ENCODE data around the gene YKT6. TPM values are rescaled to one million over a fixed set of nuclear protein-coding genes. Genes with fewer than 3 reads are reported as not detected.
"Not testable (repeated sequence)": the region's sequence is repeated elsewhere in the genome, so short reads cannot be mapped to it uniquely, and the experiment has no call there.

Gene YKT6
- total RNA-seq, 1 donor from 2014 or later, result 53.3 TPM

DNA sequence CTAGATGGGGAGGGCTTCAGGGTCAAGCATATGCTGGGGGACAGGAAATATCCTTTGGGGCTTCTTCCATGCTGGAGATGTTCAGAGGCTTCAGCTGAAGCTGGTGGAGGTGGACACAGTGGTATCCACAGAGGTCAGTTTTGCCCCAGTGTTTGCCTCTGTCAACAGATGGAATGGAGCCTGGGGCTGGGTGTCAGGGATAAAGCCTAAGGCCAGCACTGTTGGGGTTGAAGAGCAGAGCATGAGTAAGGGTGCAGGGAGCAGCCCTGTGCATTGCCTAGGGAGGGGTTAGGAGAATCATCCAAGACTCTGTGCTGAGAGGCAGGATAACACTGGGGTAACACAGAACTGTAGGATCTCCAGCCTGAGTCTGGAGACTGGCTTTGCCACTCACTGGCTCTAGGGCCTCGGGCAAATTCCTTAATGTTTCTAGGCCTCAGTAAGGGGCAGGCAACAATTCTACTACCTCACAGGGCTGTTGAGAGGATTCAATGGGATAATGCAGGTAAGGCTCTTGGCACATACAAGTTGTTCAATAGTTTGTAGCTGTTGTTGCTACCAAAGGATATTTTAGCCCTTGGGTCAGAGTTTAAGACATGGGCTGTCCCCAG is 37.9 kb upstream of the YKT6 start:
- no peak for DNase-seq
- TF ChIP-seq, protein P1, sequence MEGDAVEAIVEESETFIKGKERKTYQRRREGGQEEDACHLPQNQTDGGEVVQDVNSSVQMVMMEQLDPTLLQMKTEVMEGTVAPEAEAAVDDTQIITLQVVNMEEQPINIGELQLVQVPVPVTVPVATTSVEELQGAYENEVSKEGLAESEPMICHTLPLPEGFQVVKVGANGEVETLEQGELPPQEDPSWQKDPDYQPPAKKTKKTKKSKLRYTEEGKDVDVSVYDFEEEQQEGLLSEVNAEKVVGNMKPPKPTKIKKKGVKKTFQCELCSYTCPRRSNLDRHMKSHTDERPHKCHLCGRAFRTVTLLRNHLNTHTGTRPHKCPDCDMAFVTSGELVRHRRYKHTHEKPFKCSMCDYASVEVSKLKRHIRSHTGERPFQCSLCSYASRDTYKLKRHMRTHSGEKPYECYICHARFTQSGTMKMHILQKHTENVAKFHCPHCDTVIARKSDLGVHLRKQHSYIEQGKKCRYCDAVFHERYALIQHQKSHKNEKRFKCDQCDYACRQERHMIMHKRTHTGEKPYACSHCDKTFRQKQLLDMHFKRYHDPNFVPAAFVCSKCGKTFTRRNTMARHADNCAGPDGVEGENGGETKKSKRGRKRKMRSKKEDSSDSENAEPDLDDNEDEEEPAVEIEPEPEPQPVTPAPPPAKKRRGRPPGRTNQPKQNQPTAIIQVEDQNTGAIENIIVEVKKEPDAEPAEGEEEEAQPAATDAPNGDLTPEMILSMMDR (IDR thresholded peaks at IDR 0.05; ENCODE audit: borderline replicate concordance), result no peak
- H3K36me3 ChIP-seq, result no peaks in the 10 kb centered on the region
- H3K4me1 ChIP-seq, result peaks cover 13% of the 10 kb centered on the region
- intact Hi-C loops (cut with micrococcal nuclease), result no loop called here
- no peaks in the 10 kb centered on the region for H3K9me3 ChIP-seq (replicated peaks)
- no peak overlapping the region for H3K27ac ChIP-seq (replicated peaks)
- no peak overlapping the region for H3K4me3 ChIP-seq
- H3K27me3 ChIP-seq (ENCODE audit: low read depth), result no peaks in the 10 kb centered on the region

GRCh38 chr7:44163591-44163990 is 37.2 kb upstream of the YKT6 start:
- Histone ChIP-seq H3K27me3 (ENCODE audit: low read depth) (no peaks in the 10 kb centered on the region), H3K4me1 (peaks cover 13% of the 10 kb centered on the region), H3K36me3 (no peaks in the 10 kb centered on the region), H3K9me3 (replicated peaks) (no peaks in the 10 kb centered on the region), H3K27ac (replicated peaks) (no peak overlapping the region), H3K4me3 (no peak overlapping the region)
- TF ChIP-seq, protein P1 (IDR thresholded peaks at IDR 0.05; ENCODE audit: borderline replicate concordance), result no peak
- DNase-seq, result no peak
- intact Hi-C loops (cut with micrococcal nuclease), result no loop called here

DNA sequence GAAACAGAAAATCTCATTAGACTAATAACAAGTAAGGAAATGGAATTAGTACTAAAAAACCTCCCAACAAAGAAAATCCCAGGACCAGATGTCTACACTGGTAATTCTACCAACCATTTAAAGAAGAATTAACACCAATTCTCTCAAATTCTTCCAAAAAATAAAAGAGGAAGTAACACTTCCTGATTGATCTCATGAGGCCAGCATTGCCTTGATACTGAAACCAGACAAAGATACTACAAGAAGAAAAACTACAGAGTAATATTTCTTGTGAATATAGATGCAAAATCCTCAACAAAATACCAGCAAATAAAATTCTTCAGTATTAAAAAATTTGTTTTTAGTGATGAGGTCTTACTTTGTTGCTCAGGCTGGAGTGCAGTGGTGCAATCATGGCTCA is 32.9 kb upstream of the YKT6 start:
- Histone ChIP-seq H3K9me3 (replicated peaks) (no peaks in the 10 kb centered on the region), H3K4me3 (no peak overlapping the region), H3K27me3 (ENCODE audit: low read depth) (no peaks in the 10 kb centered on the region), H3K36me3 (no peaks in the 10 kb centered on the region), H3K4me1 (no peaks in the 10 kb centered on the region), H3K27ac (replicated peaks) (no peak overlapping the region)
- DNase-seq, result no peak
- TF ChIP-seq, protein P1 (IDR thresholded peaks at IDR 0.05; ENCODE audit: borderline replicate concordance), result no peak
- intact Hi-C loops (cut with micrococcal nuclease), result no loop called here

DNA sequence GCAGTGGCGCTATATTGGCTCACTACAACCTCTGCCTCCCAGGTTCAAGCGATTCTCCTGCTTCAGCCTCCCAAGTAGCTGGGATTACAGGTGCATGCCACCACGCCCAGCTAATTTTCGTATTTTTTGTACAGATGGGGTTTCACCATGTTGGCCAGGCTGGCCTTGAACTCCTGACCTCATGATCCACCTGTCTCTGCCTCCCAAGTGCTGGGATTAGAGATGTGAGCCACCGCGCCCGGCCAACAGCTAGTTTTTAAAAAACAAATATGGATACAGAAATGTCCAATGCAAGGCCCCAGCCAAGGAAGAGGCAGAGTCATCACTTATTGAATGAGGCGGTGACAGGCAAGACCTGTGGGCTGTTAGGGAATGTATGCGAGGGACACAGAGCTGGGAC is 28.9 kb upstream of the YKT6 start:
- H3K4me1 ChIP-seq; DNase-seq; H3K27me3 ChIP-seq (ENCODE audit: low read depth); H3K9me3 ChIP-seq (replicated peaks); H3K4me3 ChIP-seq; H3K36me3 ChIP-seq; H3K27ac ChIP-seq (replicated peaks); intact Hi-C loops (cut with micrococcal nuclease): not testable (repeated sequence)

DNA sequence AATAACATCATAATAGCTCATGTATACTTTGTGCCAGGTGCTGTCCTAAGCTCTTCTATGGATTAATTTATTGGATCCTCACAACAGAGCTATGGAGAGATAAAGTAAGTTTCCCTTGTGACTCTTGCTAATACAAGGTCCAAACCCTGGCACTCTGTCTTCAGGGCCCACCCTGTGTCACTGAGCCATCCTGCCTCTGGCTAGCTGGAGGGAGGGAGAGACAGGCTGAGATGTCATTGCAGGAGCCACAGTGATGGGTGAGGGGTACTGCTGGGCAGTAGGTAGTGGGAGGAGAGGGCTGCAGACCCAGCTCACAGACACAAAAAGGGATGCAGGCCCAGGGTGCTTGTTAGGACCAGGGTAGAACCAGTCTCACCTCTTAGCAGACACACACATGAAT is 28.4 kb upstream of the YKT6 start:
- Histone ChIP-seq H3K4me3 (no peak overlapping the region), H3K27ac (replicated peaks) (no peak overlapping the region), H3K4me1 (peaks cover 1% of the 10 kb centered on the region), H3K36me3 (no peaks in the 10 kb centered on the region), H3K27me3 (ENCODE audit: low read depth) (peaks cover 6% of the 10 kb centered on the region), H3K9me3 (replicated peaks) (no peaks in the 10 kb centered on the region)
- intact Hi-C loops (cut with micrococcal nuclease), result no loop called here
- DNase-seq, result no peak
- TF ChIP-seq, protein P1 (IDR thresholded peaks at IDR 0.05; ENCODE audit: borderline replicate concordance), result no peak

GRCh38 chr7:44172803-44173424 is 27.9 kb upstream of the YKT6 start:
- H3K36me3 ChIP-seq, result no peaks in the 10 kb centered on the region
- TF ChIP-seq, protein P1 (IDR thresholded peaks at IDR 0.05; ENCODE audit: borderline replicate concordance), result no peak
- no peak overlapping the region for H3K4me3 ChIP-seq
- DNase-seq, result no peak
- H3K4me1 ChIP-seq, result peaks cover 7% of the 10 kb centered on the region
- peaks cover 6% of the 10 kb centered on the region for H3K27me3 ChIP-seq (ENCODE audit: low read depth)
- H3K27ac ChIP-seq (replicated peaks), result no peak overlapping the region
- intact Hi-C loops (cut with micrococcal nuclease), result no loop called here
- H3K9me3 ChIP-seq (replicated peaks), result no peaks in the 10 kb centered on the region

Measured in left ventricle myocardium inferior (tissue), 1 donor.